ENCODE measurements around the gene GALNT17.
"Not testable (repeated sequence)": the region's sequence is repeated elsewhere in the genome, so short reads cannot be mapped to it uniquely, and the experiment has no call there.

Gene GALNT17

GRCh38 chr7:71555758-71556157 is 423.8 kb downstream of the GALNT17 start:
- Histone ChIP-seq H3K36me3 (ENCODE audit: insufficient read depth, low read depth, low read length) (no peaks in the 10 kb centered on the region), H3K4me1 (ENCODE audit: insufficient read depth, low read length) (peaks cover 18% of the 10 kb centered on the region; the same call in 1 of the 2 replicates), H3K9ac (ENCODE audit: low read depth, low read length) (no peak overlapping the region), H3K27ac (ENCODE audit: low read length) (no peak overlapping the region), H3K27me3 (ENCODE audit: insufficient read depth, low read length) (no peaks in the 10 kb centered on the region), H3K4me3 (ENCODE audit: low read length) (no peak overlapping the region), H3K9me3 (ENCODE audit: insufficient read depth, low read depth, low read length) (peaks cover 6% of the 10 kb centered on the region; the same call in 1 of the 2 replicates)

- no peak overlapping the region for H3K4me3 ChIP-seq (ENCODE audit: low read length)
- H3K9ac ChIP-seq (ENCODE audit: low read depth, low read length): no peak overlapping the region
- H3K9me3 ChIP-seq (ENCODE audit: insufficient read depth, low read depth, low read length): no peaks in the 10 kb centered on the region
- no peak overlapping the region for H3K27ac ChIP-seq (ENCODE audit: low read length)
- no peaks in the 10 kb centered on the region for H3K36me3 ChIP-seq (ENCODE audit: insufficient read depth, low read depth, low read length)
- peaks cover 18% of the 10 kb centered on the region; the same call in 1 of the 2 replicates for H3K4me1 ChIP-seq (ENCODE audit: insufficient read depth, low read length)
- H3K27me3 ChIP-seq (ENCODE audit: insufficient read depth, low read length): no peaks in the 10 kb centered on the region
Observed at GRCh38 chr7:71558806-71559613, 427.1 kb downstream of the GALNT17 start.

GRCh38 chr7:71560354-71560995 is 428.5 kb downstream of the GALNT17 start:
- Histone ChIP-seq H3K9me3 (ENCODE audit: insufficient read depth, low read depth, low read length) (no peaks in the 10 kb centered on the region), H3K4me3 (ENCODE audit: low read length) (no peak overlapping the region), H3K27me3 (ENCODE audit: insufficient read depth, low read length) (no peaks in the 10 kb centered on the region), H3K9ac (ENCODE audit: low read depth, low read length) (no peak overlapping the region), H3K27ac (ENCODE audit: low read length) (no peak overlapping the region), H3K4me1 (ENCODE audit: insufficient read depth, low read length) (peaks cover 18% of the 10 kb centered on the region; the same call in 1 of the 2 replicates), H3K36me3 (ENCODE audit: insufficient read depth, low read depth, low read length) (no peaks in the 10 kb centered on the region)

- Histone ChIP-seq H3K27me3 (ENCODE audit: insufficient read depth, low read length) (no peaks in the 10 kb centered on the region), H3K4me1 (ENCODE audit: insufficient read depth, low read length) (peaks cover 16% of the 10 kb centered on the region; the same call in 1 of the 2 replicates), H3K9ac (ENCODE audit: low read depth, low read length) (no peak overlapping the region), H3K27ac (ENCODE audit: low read length) (no peak overlapping the region), H3K36me3 (ENCODE audit: insufficient read depth, low read depth, low read length) (no peaks in the 10 kb centered on the region), H3K9me3 (ENCODE audit: insufficient read depth, low read depth, low read length) (no peaks in the 10 kb centered on the region), H3K4me3 (ENCODE audit: low read length) (no peak overlapping the region)
Observed at GRCh38 chr7:71563276-71563675, 431.3 kb downstream of the GALNT17 start.

GRCh38 chr7:71566376-71566775 is 434.4 kb downstream of the GALNT17 start:
- Histone ChIP-seq H3K27ac (ENCODE audit: low read length) (no peak overlapping the region), H3K4me1 (ENCODE audit: insufficient read depth, low read length) (no peaks in the 10 kb centered on the region), H3K9me3 (ENCODE audit: insufficient read depth, low read depth, low read length) (no peaks in the 10 kb centered on the region), H3K36me3 (ENCODE audit: insufficient read depth, low read depth, low read length) (no peaks in the 10 kb centered on the region), H3K4me3 (ENCODE audit: low read length) (no peak overlapping the region), H3K9ac (ENCODE audit: low read depth, low read length) (no peak overlapping the region), H3K27me3 (ENCODE audit: insufficient read depth, low read length) (no peaks in the 10 kb centered on the region)

- Histone ChIP-seq H3K9me3 (ENCODE audit: insufficient read depth, low read depth, low read length) (no peaks in the 10 kb centered on the region), H3K4me3 (ENCODE audit: low read length) (no peak overlapping the region), H3K4me1 (ENCODE audit: insufficient read depth, low read length) (no peaks in the 10 kb centered on the region), H3K27me3 (ENCODE audit: insufficient read depth, low read length) (no peaks in the 10 kb centered on the region), H3K36me3 (ENCODE audit: insufficient read depth, low read depth, low read length) (no peaks in the 10 kb centered on the region), H3K27ac (ENCODE audit: low read length) (no peak overlapping the region), H3K9ac (ENCODE audit: low read depth, low read length) (no peak overlapping the region)
Observed at GRCh38 chr7:71566991-71567390, 435.0 kb downstream of the GALNT17 start.

- Histone ChIP-seq H3K4me1 (ENCODE audit: insufficient read depth, low read length) (peaks cover 8% of the 10 kb centered on the region), H3K9me3 (ENCODE audit: insufficient read depth, low read depth, low read length) (no peaks in the 10 kb centered on the region), H3K4me3 (ENCODE audit: low read length) (no peak overlapping the region), H3K36me3 (ENCODE audit: insufficient read depth, low read depth, low read length) (no peaks in the 10 kb centered on the region; the same call in 1 of the 2 replicates), H3K27ac (ENCODE audit: low read length) (no peak overlapping the region), H3K9ac (ENCODE audit: low read depth, low read length) (no peak overlapping the region), H3K27me3 (ENCODE audit: insufficient read depth, low read length) (no peaks in the 10 kb centered on the region)
Observed at GRCh38 chr7:71574153-71574860, 442.4 kb downstream of the GALNT17 start.

- Histone ChIP-seq H3K36me3 (ENCODE audit: insufficient read depth, low read depth, low read length) (no peaks in the 10 kb centered on the region; the same call in 1 of the 2 replicates), H3K27me3 (ENCODE audit: insufficient read depth, low read length) (no peaks in the 10 kb centered on the region), H3K9ac (ENCODE audit: low read depth, low read length) (no peak overlapping the region), H3K27ac (ENCODE audit: low read length) (no peak overlapping the region), H3K9me3 (ENCODE audit: insufficient read depth, low read depth, low read length) (no peaks in the 10 kb centered on the region), H3K4me1 (ENCODE audit: insufficient read depth, low read length) (no peaks in the 10 kb centered on the region), H3K4me3 (ENCODE audit: low read length) (no peak overlapping the region)
Observed at GRCh38 chr7:71580027-71580426, 448.1 kb downstream of the GALNT17 start.

- Histone ChIP-seq H3K4me1 (ENCODE audit: insufficient read depth, low read length) (no peaks in the 10 kb centered on the region), H3K9me3 (ENCODE audit: insufficient read depth, low read depth, low read length) (0 out of 2 replicates have a peak, but pooled peaks cover 5% of the 10 kb centered on the region), H3K9ac (ENCODE audit: low read depth, low read length) (no peak overlapping the region), H3K27ac (ENCODE audit: low read length) (no peak overlapping the region), H3K4me3 (ENCODE audit: low read length) (no peak overlapping the region), H3K36me3 (ENCODE audit: insufficient read depth, low read depth, low read length) (no peaks in the 10 kb centered on the region), H3K27me3 (ENCODE audit: insufficient read depth, low read length) (no peaks in the 10 kb centered on the region)
Observed at GRCh38 chr7:71584256-71584655, 452.3 kb downstream of the GALNT17 start.

GRCh38 chr7:71591876-71592275 is 459.9 kb downstream of the GALNT17 start:
- H3K9me3 ChIP-seq (ENCODE audit: insufficient read depth, low read depth, low read length): 0 out of 2 replicates have a peak, but pooled peaks cover 5% of the 10 kb centered on the region
- H3K27ac ChIP-seq (ENCODE audit: low read length): no peak overlapping the region
- H3K4me1 ChIP-seq (ENCODE audit: insufficient read depth, low read length): no peaks in the 10 kb centered on the region
- no peaks in the 10 kb centered on the region for H3K27me3 ChIP-seq (ENCODE audit: insufficient read depth, low read length)
- H3K4me3 ChIP-seq (ENCODE audit: low read length): no peak overlapping the region
- no peaks in the 10 kb centered on the region for H3K36me3 ChIP-seq (ENCODE audit: insufficient read depth, low read depth, low read length)
- no peak overlapping the region for H3K9ac ChIP-seq (ENCODE audit: low read depth, low read length)

- H3K27me3 ChIP-seq (ENCODE audit: insufficient read depth, low read length); H3K36me3 ChIP-seq (ENCODE audit: insufficient read depth, low read depth, low read length); H3K27ac ChIP-seq (ENCODE audit: low read length); H3K9ac ChIP-seq (ENCODE audit: low read depth, low read length); H3K4me1 ChIP-seq (ENCODE audit: insufficient read depth, low read length); H3K9me3 ChIP-seq (ENCODE audit: insufficient read depth, low read depth, low read length); H3K4me3 ChIP-seq (ENCODE audit: low read length): not testable (repeated sequence)
Observed at GRCh38 chr7:71592388-71592787, 460.4 kb downstream of the GALNT17 start.
